ENCODE measurements around the gene ELOVL7. TPM values are rescaled to one million over a fixed set of nuclear protein-coding genes. Genes with fewer than 3 reads are reported as not detected.
"Not testable (repeated sequence)": the region's sequence is repeated elsewhere in the genome, so short reads cannot be mapped to it uniquely, and the experiment has no call there.

Gene ELOVL7
- total and polyA plus RNA-seq, 2 experiments from 2014 or later, result 0.42 to 1.6 TPM

DNA sequence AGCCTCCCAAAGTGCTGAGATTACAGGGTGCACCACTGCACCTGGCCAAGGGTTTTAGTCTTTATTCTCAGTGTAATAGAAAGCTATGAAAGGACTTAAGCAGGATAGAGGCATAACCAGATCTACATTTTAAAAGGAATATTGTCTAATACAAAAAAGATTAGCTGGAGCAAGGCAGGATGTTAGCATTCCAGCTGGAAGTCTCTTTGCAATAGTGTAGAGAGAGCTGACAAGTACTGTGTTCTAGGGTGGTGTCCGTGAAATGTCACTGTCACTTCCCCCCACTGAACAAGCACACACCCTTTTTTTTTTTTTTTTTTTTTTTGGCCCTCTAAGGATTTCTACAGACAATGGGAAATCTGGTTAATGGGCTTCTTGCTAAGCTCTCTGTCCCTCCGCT lies 119.9 kb downstream of the ELOVL7 start:
- Histone ChIP-seq H3K36me3 (no peaks in the 10 kb centered on the region), H3K4me1 (ENCODE audit: low read depth) (no peaks in the 10 kb centered on the region), H3K27me3 (no peaks in the 10 kb centered on the region), H3K27ac (no peak overlapping the region), H3K4me3 (no peak overlapping the region), H3K9me3 (ENCODE audit: low read depth) (no peaks in the 10 kb centered on the region)
- no peak for DNase-seq (ENCODE audit: low read depth in 1 of 2, low spot score in 1 of 2)
- TF ChIP-seq CTCF (IDR thresholded peaks at IDR 0.05; ENCODE audit: low read depth, low read length), result no peak

DNA sequence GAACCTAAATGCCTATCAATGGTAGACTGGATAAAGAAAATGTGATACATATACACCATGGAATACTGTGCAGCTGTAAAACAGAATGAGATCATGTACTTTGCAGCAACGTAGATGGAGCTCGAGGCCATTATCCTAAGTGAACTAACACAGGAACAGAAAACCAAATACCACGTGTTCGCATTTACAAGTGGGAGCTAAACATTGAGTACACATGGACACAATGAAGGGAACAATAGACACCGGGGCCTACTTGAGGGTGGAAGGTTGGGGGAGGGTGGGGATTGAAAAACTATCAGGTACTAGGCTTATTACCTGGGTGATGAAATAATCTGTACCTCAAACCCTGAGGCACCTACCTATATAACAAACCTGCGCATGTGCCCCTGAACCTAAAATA lies 121.7 kb downstream of the ELOVL7 start:
- no peak for DNase-seq (ENCODE audit: low read depth in 1 of 2, low spot score in 1 of 2)
- no peaks in the 10 kb centered on the region for H3K4me1 ChIP-seq (ENCODE audit: low read depth)
- no peak overlapping the region for H3K4me3 ChIP-seq

GRCh38 chr5:60719329-60719728 lies 124.7 kb downstream of the ELOVL7 start:
- Histone ChIP-seq H3K9me3 (ENCODE audit: low read depth) (no peaks in the 10 kb centered on the region), H3K27ac (no peak overlapping the region), H3K36me3 (no peaks in the 10 kb centered on the region), H3K4me3 (no peak overlapping the region), H3K4me1 (ENCODE audit: low read depth) (no peaks in the 10 kb centered on the region), H3K27me3 (no peaks in the 10 kb centered on the region)
- DNase-seq (ENCODE audit: low read depth in 1 of 2, low spot score in 1 of 2), result no peak
- TF ChIP-seq CTCF (IDR thresholded peaks at IDR 0.05; ENCODE audit: low read depth, low read length), result no peak

More for the DNA sequence above, 121.7 kb downstream of the ELOVL7 start:
- Histone ChIP-seq H3K36me3 (no peaks in the 10 kb centered on the region), H3K9me3 (ENCODE audit: low read depth) (no peaks in the 10 kb centered on the region), H3K27me3 (no peaks in the 10 kb centered on the region), H3K27ac (no peak overlapping the region)
- TF ChIP-seq CTCF (IDR thresholded peaks at IDR 0.05; ENCODE audit: low read depth, low read length), result no peak

DNA sequence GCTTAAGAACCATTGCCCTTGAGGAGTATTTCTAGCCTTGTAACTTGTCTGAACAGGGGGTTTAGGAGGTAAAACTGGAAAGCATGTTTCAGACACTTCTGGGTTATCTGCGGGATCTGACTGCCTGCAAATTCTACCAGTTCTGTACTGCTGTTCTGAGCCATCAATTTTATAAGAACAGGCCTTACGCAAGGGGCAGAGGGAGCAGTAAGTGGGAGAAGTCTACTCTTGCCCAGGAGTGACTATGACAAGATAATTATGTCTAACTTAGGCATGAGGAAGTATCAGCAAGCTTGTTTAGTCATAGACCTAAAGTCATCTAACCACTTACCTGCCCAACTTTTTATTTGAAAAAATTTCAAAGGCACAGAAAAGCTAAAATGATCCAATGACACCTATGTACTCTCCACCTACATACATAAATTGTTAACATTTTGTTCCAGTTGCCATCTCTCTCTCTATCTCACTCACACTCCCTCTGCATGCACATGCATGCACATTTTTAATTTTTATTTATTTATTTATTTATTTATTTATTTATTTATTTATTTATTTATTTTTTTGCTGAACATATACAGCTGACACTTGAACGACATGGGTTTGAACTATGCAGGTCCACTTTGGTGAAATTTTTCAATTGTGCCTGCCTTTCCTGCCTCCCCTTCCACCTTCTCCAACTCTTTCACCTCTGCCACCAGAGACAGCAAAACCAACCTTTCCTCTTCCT lies 125.7 kb downstream of the ELOVL7 start:
- TF ChIP-seq CTCF (IDR thresholded peaks at IDR 0.05; ENCODE audit: low read depth, low read length), result no peak
- no peaks in the 10 kb centered on the region for H3K27me3 ChIP-seq
- no peaks in the 10 kb centered on the region for H3K4me1 ChIP-seq (ENCODE audit: low read depth)

GRCh38 chr5:60715201-60715928 lies 128.7 kb downstream of the ELOVL7 start:
- not testable (repeated sequence) for H3K4me3 ChIP-seq; H3K9me3 ChIP-seq (ENCODE audit: low read depth); H3K4me1 ChIP-seq (ENCODE audit: low read depth); H3K27me3 ChIP-seq; DNase-seq (ENCODE audit: low read depth in 1 of 2, low spot score in 1 of 2); H3K27ac ChIP-seq; H3K36me3 ChIP-seq

More for the DNA sequence above, 125.7 kb downstream of the ELOVL7 start:
- Histone ChIP-seq H3K9me3 (ENCODE audit: low read depth) (no peaks in the 10 kb centered on the region), H3K27ac (no peak overlapping the region), H3K36me3 (no peaks in the 10 kb centered on the region), H3K4me3 (no peak overlapping the region)
- no peak for DNase-seq (ENCODE audit: low read depth in 1 of 2, low spot score in 1 of 2)

GRCh38 chr5:60712950-60713349 lies 131.1 kb downstream of the ELOVL7 start:
- H3K27me3 ChIP-seq, result no peaks in the 10 kb centered on the region
- TF ChIP-seq CTCF (IDR thresholded peaks at IDR 0.05; ENCODE audit: low read depth, low read length), result no peak
- no peaks in the 10 kb centered on the region for H3K9me3 ChIP-seq (ENCODE audit: low read depth)
- DNase-seq (ENCODE audit: low read depth in 1 of 2, low spot score in 1 of 2), result no peak
- no peaks in the 10 kb centered on the region for H3K36me3 ChIP-seq
- no peak overlapping the region for H3K27ac ChIP-seq
- no peaks in the 10 kb centered on the region for H3K4me1 ChIP-seq (ENCODE audit: low read depth)
- H3K4me3 ChIP-seq, result no peak overlapping the region

- H3K4me3 ChIP-seq; H3K36me3 ChIP-seq; DNase-seq (ENCODE audit: low read depth in 1 of 2, low spot score in 1 of 2); H3K9me3 ChIP-seq (ENCODE audit: low read depth); H3K27ac ChIP-seq; H3K27me3 ChIP-seq; H3K4me1 ChIP-seq (ENCODE audit: low read depth): not testable (repeated sequence)
These were observed 132.2 kb downstream of the ELOVL7 start for GRCh38 chr5:60711892-60712291.
